ENCODE results near the gene COL5A2. TPM values are rescaled to one million over a fixed set of nuclear protein-coding genes. Genes with fewer than 3 reads are reported as not detected.

COL5A2 gene
- total and polyA plus RNA-seq, 10 of the 15 experiments (the other 5 are each of a cell fraction or from before 2014, with no cell fraction given), result 0.04 to 0.85 (median 0.39) TPM

DNA sequence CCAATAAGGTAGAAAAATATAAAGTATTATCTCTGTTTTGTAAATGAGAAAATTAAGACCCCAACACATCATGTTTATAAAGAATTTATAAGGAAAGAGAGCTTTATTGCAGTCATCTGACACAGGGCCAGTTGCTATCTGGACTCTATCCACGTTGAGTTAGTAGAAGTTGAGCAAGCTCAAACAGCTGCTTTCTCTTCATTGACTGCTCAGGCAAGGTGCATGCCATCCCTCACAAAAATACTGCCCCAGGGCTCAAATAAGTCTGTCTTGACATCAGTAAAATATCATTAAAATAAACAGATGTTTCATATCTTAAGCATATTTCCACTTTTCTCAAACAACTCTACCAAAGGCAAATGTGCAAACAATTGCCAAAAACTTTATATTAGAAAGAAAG lies 14.8 kb downstream of the COL5A2 start:
- CTCF ChIA-PET, result interaction anchor here (2.4 kb wide), 1 partner anchor 23 kb away, joined by 14 read pairs; no protein-coding TSS in a partner anchor
- no peaks in the 10 kb centered on the region for H4K20me1 ChIP-seq (ENCODE audit: control insufficient read depth, insufficient read depth)
- intact Hi-C loops (cut with micrococcal nuclease; ENCODE audit: unreplicated experiment), result no loop called here
- in situ Hi-C loops (cut with MboI), result no loop called here
- DNase-seq (ENCODE audit: low read depth, low spot score) (no peak), ATAC-seq (no peak), FAIRE-seq (no peak)
- WGBS (ENCODE audit: insufficient coverage, insufficient replicate concordance, low lambda C conversion rate, missing lambda C conversion rate), result 0% methylated on average over 1 of the region's 1 CpG
- no peaks in the 10 kb centered on the region for H3K36me3 ChIP-seq (ENCODE audit: control insufficient read depth in 2 of 2, insufficient read depth in 2 of 2, low read length in 1 of 2)
- no peaks in the 10 kb centered on the region for H3K79me2 ChIP-seq (ENCODE audit: control insufficient read depth, insufficient read depth, low read length)
- SMC1A ChIA-PET (ENCODE audit: uncharacterized antibody, unreplicated experiment), result no interaction called here
- H3K27me3 ChIP-seq (replicated peaks in 1 of 2; ENCODE audit: control insufficient read depth in 2 of 2, insufficient read depth in 2 of 2, low read length in 1 of 2), result no peaks in the 10 kb centered on the region; a peak in 1 of 4 replicates
- no peaks in the 10 kb centered on the region for H3K9me3 ChIP-seq (replicated peaks; ENCODE audit: control insufficient read depth, insufficient read depth, low read length)
- BruUV-seq (replicated peaks), result no TSS peak
- POLR2A ChIA-PET, result no interaction called here
- H3K9ac ChIP-seq (ENCODE audit: control insufficient read depth, insufficient read depth, low read length), result no peak overlapping the region
- no peak overlapping the region for H3K4me2 ChIP-seq (ENCODE audit: control insufficient read depth, insufficient read depth)
- H3K4me3 ChIP-seq, result no peak overlapping the region
- H3K27ac ChIP-seq (ENCODE audit: control insufficient read depth, insufficient read depth), result no peak overlapping the region
- H3K4me1 ChIP-seq (ENCODE audit: control insufficient read depth, insufficient read depth, low read length), result no peaks in the 10 kb centered on the region
- no peak overlapping the region for H2AFZ ChIP-seq (ENCODE audit: control insufficient read depth, low read depth, low read length)
- TF ChIP-seq ATF7 (IDR thresholded peaks at IDR 0.05; ENCODE audit: low read depth), result no peak
- TF ChIP-seq ZNF622 (IDR thresholded peaks at IDR 0.05), result no peak
- TF ChIP-seq NFXL1 (IDR thresholded peaks at IDR 0.05; ENCODE audit: borderline replicate concordance), result no peak
- TF ChIP-seq CHD1 (IDR thresholded peaks at IDR 0.05; ENCODE audit: low read depth, low read length), result no peak
- no peak for TF ChIP-seq MTA2 (IDR thresholded peaks at IDR 0.05; ENCODE audit: low read depth)
- TF ChIP-seq ZSCAN29 (IDR thresholded peaks at IDR 0.05), result no peak
- TF ChIP-seq, protein P1, sequence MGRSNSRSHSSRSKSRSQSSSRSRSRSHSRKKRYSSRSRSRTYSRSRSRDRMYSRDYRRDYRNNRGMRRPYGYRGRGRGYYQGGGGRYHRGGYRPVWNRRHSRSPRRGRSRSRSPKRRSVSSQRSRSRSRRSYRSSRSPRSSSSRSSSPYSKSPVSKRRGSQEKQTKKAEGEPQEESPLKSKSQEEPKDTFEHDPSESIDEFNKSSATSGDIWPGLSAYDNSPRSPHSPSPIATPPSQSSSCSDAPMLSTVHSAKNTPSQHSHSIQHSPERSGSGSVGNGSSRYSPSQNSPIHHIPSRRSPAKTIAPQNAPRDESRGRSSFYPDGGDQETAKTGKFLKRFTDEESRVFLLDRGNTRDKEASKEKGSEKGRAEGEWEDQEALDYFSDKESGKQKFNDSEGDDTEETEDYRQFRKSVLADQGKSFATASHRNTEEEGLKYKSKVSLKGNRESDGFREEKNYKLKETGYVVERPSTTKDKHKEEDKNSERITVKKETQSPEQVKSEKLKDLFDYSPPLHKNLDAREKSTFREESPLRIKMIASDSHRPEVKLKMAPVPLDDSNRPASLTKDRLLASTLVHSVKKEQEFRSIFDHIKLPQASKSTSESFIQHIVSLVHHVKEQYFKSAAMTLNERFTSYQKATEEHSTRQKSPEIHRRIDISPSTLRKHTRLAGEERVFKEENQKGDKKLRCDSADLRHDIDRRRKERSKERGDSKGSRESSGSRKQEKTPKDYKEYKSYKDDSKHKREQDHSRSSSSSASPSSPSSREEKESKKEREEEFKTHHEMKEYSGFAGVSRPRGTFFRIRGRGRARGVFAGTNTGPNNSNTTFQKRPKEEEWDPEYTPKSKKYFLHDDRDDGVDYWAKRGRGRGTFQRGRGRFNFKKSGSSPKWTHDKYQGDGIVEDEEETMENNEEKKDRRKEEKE (IDR thresholded peaks at IDR 0.05), result no peak
- TF ChIP-seq ZNF687 (IDR thresholded peaks at IDR 0.05), result no peak
- TF ChIP-seq SP1 (IDR thresholded peaks at IDR 0.05; ENCODE audit: low read depth, low read length), result no peak
- TF ChIP-seq, protein P2, sequence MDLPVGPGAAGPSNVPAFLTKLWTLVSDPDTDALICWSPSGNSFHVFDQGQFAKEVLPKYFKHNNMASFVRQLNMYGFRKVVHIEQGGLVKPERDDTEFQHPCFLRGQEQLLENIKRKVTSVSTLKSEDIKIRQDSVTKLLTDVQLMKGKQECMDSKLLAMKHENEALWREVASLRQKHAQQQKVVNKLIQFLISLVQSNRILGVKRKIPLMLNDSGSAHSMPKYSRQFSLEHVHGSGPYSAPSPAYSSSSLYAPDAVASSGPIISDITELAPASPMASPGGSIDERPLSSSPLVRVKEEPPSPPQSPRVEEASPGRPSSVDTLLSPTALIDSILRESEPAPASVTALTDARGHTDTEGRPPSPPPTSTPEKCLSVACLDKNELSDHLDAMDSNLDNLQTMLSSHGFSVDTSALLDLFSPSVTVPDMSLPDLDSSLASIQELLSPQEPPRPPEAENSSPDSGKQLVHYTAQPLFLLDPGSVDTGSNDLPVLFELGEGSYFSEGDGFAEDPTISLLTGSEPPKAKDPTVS (IDR thresholded peaks at IDR 0.05; ENCODE audit: low read depth, low read length), result no peak
- TF ChIP-seq, protein P3, sequence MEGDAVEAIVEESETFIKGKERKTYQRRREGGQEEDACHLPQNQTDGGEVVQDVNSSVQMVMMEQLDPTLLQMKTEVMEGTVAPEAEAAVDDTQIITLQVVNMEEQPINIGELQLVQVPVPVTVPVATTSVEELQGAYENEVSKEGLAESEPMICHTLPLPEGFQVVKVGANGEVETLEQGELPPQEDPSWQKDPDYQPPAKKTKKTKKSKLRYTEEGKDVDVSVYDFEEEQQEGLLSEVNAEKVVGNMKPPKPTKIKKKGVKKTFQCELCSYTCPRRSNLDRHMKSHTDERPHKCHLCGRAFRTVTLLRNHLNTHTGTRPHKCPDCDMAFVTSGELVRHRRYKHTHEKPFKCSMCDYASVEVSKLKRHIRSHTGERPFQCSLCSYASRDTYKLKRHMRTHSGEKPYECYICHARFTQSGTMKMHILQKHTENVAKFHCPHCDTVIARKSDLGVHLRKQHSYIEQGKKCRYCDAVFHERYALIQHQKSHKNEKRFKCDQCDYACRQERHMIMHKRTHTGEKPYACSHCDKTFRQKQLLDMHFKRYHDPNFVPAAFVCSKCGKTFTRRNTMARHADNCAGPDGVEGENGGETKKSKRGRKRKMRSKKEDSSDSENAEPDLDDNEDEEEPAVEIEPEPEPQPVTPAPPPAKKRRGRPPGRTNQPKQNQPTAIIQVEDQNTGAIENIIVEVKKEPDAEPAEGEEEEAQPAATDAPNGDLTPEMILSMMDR (IDR thresholded peaks at IDR 0.05 in 2 of 3, conservative IDR thresholded peaks at IDR 0.05 in 1 of 3; ENCODE audit: control insufficient read depth in 2 of 3, extremely low read depth in 1 of 3, insufficient read depth in 1 of 3, low read depth in 3 of 3, low read length in 3 of 3), result no peak
- RAD21 ChIA-PET (ENCODE audit: unreplicated experiment), result no interaction called here

All from GM12878 (cell line).